Measurements from ENCODE around the gene OXCT1.

The OXCT1 gene

GRCh38 chr5:41877408-41877807, 7.2 kb upstream of the OXCT1 start:
- no peak for DNase-seq
- no peaks in the 10 kb centered on the region for H3K36me3 ChIP-seq (replicated peaks)
- no peaks in the 10 kb centered on the region for H3K27me3 ChIP-seq (replicated peaks)
- no peak overlapping the region for H3K27ac ChIP-seq
- in situ Hi-C loops (cut with HindIII; ENCODE audit: low pct_ligation_motif_present, low sequenced_read_pairs) = no loop called here
- no peak for TF ChIP-seq CTCF (IDR thresholded peaks at IDR 0.05; ENCODE audit: low read depth, low read length, missing control alignments)
- H3K4me3 ChIP-seq (ENCODE audit: low read depth, low read length) = no peak overlapping the region

DNA sequence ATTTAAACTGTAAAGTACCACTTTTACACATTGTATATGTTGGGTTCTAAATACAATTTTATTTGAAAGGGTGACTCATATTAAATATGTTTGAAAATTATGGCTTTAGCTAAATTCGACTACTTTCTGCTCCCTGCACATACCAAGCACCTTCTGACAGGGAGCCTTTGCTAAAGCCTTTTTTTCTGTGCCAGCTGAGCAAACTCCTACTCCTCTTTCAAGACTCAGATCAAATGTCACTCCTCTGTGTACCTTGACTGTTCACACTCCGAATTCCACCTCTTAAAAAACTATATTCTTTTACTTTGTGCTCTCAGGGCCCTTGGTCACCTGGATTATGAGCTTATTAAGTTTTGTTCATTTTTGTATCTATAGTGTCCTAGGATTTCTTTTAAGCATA, 6.5 kb upstream of the OXCT1 start:
- Histone ChIP-seq H3K36me3 (replicated peaks) (no peaks in the 10 kb centered on the region), H3K4me3 (ENCODE audit: low read depth, low read length) (no peak overlapping the region), H3K27me3 (replicated peaks) (no peaks in the 10 kb centered on the region), H3K27ac (no peak overlapping the region)
- in situ Hi-C loops (cut with HindIII; ENCODE audit: low pct_ligation_motif_present, low sequenced_read_pairs) = no loop called here
- DNase-seq = no peak
- TF ChIP-seq CTCF (IDR thresholded peaks at IDR 0.05; ENCODE audit: low read depth, low read length, missing control alignments) = no peak

DNA sequence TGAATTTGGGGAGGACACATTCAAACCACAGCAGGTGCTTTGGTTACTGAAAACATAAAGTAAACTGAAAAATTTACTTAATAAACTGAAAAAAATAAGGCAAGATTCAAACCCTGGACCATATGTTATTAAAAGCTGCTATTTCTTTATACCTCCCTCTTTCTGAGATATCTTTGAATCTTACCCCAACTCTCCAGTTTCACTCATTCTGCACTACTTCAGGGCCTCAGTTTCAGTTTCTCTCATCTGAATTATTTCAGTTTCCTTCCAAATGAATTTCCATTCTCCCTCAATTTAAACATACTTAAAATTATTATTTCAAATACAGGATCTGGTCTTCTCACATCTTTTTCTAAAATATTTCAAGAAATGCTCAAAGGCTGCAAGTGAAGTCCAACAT, 4.9 kb upstream of the OXCT1 start:
- Histone ChIP-seq H3K36me3 (replicated peaks) (no peaks in the 10 kb centered on the region), H3K27me3 (replicated peaks) (no peaks in the 10 kb centered on the region), H3K27ac (no peak overlapping the region), H3K4me3 (ENCODE audit: low read depth, low read length) (no peak overlapping the region)
- TF ChIP-seq CTCF (IDR thresholded peaks at IDR 0.05; ENCODE audit: low read depth, low read length, missing control alignments) = no peak
- DNase-seq = no peak
- in situ Hi-C loops (cut with HindIII; ENCODE audit: low pct_ligation_motif_present, low sequenced_read_pairs) = no loop called here

GRCh38 chr5:41874512-41875060, 4.4 kb upstream of the OXCT1 start:
- H3K27ac ChIP-seq = no peak overlapping the region
- no peaks in the 10 kb centered on the region for H3K36me3 ChIP-seq (replicated peaks)
- no peaks in the 10 kb centered on the region for H3K27me3 ChIP-seq (replicated peaks)
- in situ Hi-C loops (cut with HindIII; ENCODE audit: low pct_ligation_motif_present, low sequenced_read_pairs) = no loop called here
- no peak overlapping the region for H3K4me3 ChIP-seq (ENCODE audit: low read depth, low read length)
- no peak for TF ChIP-seq CTCF (IDR thresholded peaks at IDR 0.05; ENCODE audit: low read depth, low read length, missing control alignments)
- DNase-seq = no peak

- no peak for DNase-seq
These were observed 1.6 kb upstream of the OXCT1 start for GRCh38 chr5:41871852-41872251.

More at GRCh38 chr5:41871852-41872251, 1.6 kb upstream of the OXCT1 start:
- H3K27me3 ChIP-seq (replicated peaks) = no peaks in the 10 kb centered on the region
- no peak overlapping the region for H3K4me3 ChIP-seq (ENCODE audit: low read depth, low read length)
- in situ Hi-C loops (cut with HindIII; ENCODE audit: low pct_ligation_motif_present, low sequenced_read_pairs) = no loop called here
- no peaks in the 10 kb centered on the region for H3K36me3 ChIP-seq (replicated peaks)
- H3K27ac ChIP-seq = no peak overlapping the region
- TF ChIP-seq CTCF (IDR thresholded peaks at IDR 0.05; ENCODE audit: low read depth, low read length, missing control alignments) = no peak

Measured in brain microvascular endothelial cell (primary cell).